HL-60/S4 (cell line): ENCODE data around the gene CACNA1C.
"Not testable (repeated sequence)": the region's sequence is repeated elsewhere in the genome, so short reads cannot be mapped to it uniquely, and the experiment has no call there.

Source experiments
- in situ Hi-C: fragments of 300-500 bp; cut with MboI; formaldehyde crosslinking; loops from 2 replicates; pipeline ENCODE4 v1.14.3; 2022; ENCODE audit warnings: low sequenced_read_pairs

Gene CACNA1C

DNA sequence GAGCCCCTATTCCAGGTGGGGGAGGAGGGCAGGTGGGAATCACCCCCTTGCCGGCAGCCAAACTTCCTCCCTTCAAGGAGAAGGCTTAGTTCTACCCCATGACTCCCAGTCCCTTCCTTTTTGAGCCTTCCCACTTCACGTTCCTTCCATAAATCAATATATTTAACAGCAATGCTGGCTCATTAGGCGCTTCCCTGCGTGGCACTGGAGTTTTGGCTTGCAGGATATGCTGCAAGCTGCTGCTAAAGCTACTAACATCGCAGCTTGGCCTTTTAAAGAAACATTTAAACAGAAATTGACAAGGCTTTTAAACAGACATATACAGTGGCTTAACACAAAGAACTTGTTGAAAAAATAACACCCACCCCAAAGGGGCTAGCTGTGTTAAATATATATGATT, 434.0 kb downstream of the CACNA1C start:
- in situ Hi-C loops = no loop called here

DNA sequence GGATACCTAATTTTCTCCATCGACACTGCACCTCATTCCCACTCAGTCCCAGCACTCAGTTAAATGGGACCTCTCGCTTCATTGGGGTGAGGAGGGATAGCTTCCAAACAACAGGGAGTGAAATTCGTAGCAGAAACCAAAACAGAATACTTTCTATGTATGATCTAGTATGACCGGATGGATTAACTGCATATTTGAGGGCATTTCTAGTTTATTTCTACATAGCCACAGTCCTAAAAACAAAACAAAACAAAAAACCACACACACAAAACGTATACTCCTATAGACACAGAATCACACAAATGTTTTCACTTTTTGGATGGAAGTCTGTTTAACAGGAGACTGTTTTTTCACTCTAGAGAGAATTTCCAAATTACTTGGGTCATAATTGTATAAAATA, 434.5 kb downstream of the CACNA1C start:
- in situ Hi-C loops = no loop called here

DNA sequence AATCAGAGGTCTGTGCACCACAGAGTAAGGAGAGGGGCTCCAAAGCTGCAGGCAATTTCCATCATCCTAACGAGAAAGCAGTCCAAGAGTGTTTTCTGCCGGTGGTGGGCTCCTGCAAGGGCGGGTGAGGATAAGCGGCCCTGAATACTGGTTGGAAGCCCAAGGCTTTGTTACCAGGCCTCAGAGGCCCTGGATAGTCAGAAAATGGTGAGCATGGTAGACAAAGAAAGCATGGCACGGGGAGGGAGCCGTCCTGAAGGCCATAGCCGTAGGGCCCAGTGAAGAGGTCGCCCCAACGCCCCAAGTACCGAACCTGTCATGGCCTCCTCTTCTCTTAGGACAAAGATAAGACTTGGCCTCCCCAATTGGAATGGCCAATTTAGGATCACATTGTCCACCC, 435.3 kb downstream of the CACNA1C start:
- in situ Hi-C loops = no loop called here

DNA sequence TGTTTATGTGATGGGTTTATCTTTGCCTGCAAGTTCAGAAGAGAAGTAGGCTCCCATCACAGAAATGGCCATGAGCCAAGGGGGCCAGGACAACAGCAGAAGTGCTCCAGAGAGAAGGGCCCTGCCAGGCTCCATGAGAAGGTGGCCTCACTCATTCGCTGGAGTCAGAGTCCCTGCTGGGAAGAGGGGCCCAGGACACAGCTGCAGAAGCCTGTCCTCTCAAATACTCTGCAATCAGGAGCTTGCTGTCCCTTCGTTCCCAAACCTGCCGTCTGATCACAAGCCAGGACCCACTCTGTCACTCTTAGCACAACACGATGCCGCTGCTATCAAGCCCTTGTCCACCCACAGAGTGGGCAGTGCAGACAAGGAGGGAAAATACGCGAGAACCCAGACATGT, 435.8 kb downstream of the CACNA1C start:
- in situ Hi-C loops = no loop called here

DNA sequence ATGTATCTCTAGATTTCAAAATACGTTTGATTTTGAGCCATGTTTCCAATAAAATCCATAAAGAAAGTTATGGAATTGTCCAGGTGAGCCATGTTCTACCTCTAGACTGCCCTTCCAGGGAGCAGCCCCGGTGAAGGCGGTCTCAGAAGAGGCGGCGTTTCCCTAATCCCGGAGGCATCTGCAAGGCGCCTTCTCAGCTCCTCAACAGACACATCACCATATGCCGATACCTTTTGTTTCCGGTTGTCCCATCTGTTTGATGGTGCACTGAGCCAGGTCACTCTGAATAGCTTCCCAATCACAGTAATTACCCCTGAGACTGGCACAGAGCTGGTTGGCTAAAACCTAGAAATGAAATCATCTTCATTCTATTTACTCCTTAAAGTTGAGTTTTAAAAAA, 436.5 kb downstream of the CACNA1C start:
- in situ Hi-C loops = no loop called here

DNA sequence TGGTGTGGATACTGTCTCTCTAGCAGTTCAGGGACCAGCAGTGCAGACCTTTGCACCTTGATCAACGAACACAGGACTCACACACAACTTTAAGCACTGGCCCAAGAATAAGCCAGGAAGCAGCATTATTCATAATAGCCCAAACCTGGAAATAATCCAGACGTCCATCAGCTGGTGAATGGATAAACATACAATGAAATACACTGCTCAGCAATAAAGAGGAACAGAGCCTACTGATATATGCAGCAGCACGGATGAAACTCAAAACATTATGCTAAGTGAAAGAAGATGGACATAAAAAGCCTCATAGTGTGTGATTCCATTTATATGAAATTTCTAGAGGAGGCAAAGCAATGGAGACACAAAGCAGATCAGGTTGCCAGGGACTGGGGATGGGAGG, 438.0 kb downstream of the CACNA1C start:
- in situ Hi-C loops = no loop called here

DNA sequence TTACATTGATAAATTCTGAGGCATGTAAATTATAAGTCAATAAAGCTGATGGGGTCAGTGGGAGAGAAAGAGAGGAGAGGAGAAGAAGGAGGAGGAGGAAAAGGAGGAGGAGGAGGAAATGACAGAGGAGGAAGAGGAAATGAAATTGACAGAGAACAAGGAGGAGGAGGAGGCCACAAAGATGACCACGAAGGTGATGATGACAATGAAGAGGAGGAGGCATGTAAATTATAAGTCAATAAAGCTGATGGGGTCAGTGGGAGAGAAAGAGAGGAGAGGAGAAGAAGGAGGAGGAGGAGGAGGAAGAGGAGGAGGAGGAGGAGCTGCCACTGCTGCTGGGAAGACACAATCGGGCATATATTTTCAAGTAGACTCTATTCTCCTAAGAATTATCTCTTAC, 438.6 kb downstream of the CACNA1C start:
- in situ Hi-C loops = not testable (repeated sequence)

DNA sequence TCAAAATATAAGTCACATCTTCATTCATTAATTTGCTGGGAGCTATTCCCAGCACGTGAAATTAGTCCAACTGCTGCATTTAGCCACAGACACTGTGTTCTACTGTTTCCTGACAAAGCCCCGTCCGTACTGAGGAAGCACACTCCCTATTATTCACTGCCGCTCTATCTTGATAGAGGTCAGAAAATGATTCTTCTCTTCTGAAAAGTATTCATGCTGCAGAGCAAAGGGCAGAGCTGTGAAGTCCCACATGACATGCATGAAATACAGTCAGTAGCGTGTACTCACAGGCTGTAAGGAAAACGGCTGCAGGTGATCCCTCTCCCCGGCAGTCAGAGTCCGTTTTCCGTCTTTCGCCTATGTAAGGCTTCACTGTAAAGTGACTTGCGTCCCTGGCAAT, 439.4 kb downstream of the CACNA1C start:
- in situ Hi-C loops = no loop called here

DNA sequence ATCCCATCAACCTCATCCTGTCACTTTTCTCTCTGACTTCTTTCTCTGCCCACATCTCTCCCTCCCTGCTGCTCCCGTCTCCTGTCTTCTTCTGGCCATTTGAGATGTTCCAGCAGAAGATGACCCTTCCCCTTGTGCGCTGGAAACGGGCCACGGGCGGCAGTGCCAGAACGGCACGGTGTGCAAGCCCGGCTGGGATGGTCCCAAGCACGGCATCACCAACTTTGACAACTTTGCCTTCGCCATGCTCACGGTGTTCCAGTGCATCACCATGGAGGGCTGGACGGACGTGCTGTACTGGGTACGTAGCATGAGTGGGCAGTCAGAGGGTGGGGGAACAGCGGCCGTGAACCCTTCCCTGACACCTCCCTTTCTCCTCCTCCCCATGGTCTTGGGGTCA, 440.3 kb downstream of the CACNA1C start:
- in situ Hi-C loops = no loop called here

DNA sequence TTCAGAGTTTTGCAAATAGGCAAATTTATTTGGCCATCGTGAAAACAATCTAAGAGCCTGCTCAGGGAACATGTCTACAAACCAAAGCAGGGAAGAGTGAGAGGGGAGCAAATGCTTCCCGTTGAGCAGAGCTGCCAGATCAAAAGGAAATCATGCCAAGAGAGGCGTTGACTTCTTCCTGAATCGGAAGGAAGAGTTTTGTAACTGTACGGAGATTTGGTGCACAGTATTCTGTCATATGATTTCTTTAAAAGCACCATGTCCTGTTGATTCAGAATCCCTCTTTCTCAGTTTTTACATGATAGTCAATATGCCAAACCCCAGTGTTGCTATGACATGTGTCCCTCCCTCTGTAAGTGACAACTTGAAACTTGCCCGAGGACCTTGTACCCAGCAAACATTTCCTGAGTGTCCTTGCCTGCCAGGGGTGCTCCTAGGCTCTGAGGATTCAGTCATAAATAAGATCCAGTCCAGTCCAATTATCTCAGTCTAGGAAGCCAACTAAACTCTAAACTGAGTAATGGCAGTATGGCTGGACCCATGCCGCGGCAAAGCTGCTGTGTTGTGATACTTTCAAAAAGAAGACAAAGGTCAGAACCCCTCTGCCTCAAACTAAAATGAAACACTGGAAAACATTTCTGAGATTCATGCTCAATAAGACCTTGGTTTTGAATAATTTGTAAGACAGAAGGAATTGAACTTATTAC, 441.9 kb downstream of the CACNA1C start:
- in situ Hi-C loops = no loop called here

DNA sequence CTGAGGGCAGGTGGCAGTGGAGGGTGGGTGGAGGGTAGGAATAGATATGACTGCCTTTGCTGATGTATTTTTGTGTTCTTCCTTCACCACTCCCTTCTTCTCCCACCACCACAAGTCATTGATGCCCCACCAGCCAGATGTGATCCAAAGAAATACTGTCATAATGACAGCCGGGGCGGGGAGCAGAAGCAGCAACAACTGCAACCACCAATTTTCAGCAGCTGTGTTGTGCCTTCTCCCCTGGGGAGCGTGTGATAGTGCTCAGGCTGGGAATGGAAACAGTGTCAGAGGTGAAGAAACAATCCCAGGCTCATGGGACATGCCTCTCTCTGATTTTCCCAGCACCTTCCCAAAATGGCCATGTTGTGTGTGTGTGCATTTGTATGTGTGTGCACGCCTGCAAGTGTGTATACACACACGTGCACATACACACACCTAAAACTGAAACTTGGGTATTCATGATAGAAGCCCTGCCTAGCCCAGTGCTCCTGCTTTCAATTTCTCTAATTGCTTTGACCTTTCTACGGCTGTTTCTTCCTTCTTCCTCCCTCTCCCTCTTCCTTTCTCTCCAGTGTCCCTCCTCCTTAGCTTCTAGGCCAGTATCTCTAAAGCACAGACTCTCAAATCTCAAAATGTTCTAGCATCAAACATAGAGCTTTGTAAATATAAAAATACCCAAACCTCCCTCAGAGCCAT, 442.8 kb downstream of the CACNA1C start:
- in situ Hi-C loops = no loop called here

DNA sequence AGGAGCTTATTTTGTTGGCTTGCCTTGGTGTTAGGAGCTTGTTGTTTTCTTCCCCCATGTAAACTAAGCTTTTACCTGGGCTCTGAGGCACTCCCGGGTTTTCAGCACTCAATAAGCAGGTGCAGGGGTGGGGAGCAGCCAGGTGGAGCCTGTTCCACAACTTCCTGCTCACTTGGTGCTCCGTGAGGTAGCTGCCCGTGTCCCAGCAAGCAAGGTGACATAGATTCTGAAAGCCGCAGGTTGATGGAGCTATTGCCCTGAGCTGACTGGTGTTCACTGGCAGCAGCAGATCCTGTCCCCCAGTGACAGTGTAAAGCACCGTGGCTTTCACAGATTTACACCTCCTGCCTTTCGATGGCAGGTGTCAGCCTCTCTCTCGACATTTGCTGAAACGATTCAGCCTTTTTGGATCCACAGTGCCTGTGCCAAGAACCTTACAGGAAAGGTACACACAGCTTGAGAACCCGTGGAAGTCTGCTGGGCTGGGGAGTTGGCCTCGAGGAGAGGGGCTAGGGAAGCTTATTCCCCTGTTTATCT, 446.2 kb downstream of the CACNA1C start:
- in situ Hi-C loops = no loop called here

DNA sequence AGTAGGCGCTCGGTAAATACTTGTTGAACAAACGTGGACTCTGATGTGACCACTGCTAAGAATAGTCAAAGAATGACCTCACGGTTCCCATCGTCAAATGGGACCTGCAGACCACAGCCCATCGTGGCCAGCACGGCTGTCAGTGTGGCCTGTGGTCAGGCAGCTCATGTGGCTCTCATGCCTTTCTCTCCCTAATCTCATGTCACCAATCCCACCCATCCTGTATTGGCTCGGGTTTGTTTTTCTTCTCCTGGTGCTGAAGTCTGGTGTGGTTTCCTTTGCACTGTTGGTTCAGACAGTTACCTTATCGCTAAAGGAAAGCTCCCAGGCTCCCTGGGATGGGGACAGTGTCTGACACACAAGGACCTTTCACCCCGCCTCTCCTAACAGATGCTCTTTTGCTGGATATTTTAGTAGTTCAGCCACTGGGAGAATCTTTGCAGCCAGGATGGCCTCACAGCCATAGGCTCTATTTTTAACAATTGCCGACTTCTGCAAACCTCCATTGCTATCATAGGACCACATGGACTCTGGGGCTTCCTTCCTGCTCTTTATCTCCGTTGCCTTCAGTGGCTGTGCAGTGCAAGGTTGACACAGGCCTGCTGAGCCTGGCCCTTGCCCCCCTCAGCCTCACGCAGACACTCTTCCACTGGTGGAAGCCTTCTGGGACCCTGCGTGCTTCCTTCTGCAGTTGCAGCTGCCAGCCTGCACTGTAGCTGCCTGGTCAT, 448.8 kb downstream of the CACNA1C start:
- in situ Hi-C loops = no loop called here

DNA sequence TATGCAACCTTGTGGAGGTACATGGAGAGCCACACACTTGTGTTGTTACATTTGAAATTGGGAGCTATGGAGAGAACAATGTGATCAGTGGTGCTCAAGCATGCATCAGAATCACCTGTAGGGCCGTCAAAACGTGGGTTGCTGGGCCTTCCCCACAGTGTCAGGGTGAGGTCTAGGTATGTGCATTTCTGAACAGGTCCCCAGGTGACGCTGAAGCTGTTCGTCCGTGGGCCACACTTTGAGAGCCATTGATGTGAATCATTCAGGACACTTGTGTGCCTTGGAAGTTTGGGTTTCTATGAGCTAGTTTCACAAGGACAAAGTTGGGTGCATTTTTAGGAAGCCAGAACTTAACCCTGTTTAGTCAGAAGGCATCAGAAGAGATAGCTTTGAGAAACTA, 450.2 kb downstream of the CACNA1C start:
- in situ Hi-C loops = no loop called here

DNA sequence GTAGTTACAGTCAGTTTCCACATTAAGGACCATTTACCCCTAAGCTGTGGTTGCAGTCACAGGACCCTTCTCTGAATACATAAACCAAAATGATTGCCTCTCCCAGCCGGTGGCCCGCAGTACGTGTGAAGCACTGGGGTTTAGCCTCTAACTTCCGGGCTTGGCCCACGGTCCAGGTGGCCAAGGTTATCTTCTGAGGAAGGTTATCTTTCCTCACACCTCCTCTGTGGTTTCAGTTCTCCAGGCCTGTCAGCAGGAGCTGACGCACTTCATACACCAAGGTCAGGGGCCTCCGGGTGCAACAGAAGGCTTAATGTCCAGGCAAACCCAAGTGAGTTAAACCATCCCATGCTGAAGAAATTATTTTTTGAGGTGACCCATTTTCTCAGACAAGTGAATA, 451.0 kb downstream of the CACNA1C start:
- in situ Hi-C loops = no loop called here

DNA sequence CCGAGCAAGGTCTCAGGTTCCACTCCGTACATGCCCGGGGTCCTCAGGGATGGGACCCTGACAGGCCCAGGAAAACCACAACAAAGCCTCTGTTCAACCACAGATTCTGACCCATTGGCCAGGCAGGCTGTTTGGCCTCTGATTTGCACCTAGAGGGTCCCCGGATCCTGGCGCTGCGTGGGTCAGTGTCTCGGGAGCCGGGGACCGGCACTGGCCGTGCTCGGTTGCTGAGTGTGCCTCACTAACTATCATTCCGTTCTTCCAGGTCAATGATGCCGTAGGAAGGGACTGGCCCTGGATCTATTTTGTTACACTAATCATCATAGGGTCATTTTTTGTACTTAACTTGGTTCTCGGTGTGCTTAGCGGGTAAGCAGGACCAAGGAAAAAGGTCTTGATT, 451.8 kb downstream of the CACNA1C start:
- in situ Hi-C loops = no loop called here

DNA sequence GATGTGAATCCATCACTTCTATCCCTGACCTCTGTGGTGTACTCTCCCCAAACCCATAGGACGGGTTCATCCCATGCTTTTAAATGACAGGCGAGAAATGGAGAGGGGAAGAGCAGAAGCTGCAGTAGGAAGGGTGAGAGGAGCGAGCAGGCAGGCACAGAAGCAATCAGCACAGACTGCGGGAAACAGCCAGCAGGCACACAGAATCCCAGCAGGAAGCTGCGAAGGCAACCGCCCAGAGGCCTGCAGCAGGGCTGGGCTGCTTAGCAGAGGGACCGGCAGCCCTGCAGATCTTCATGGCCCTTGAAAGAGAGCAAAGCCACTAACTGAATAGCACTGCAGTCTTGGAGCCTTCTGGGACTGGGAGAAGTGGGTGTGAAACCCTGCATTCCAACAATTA, 455.0 kb downstream of the CACNA1C start:
- in situ Hi-C loops = no loop called here

DNA sequence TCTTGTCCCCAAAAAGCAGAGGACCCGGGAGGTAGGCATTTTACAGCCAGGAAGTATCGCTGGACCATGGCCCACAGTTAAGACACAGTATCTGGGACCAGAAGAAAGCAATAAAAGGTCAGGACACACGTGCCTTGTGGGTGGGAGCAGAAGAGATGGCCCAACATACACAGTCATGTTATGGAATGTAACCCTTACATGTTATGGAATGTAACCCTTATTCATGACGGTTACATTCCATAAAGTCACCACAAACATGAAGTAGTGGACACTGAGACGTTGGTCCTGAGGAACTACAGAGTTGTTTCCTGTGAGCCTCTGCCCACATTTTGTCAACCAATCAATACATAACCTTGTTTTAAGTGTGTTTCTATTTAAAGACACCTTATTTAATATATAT, 456.4 kb downstream of the CACNA1C start:
- in situ Hi-C loops = no loop called here

DNA sequence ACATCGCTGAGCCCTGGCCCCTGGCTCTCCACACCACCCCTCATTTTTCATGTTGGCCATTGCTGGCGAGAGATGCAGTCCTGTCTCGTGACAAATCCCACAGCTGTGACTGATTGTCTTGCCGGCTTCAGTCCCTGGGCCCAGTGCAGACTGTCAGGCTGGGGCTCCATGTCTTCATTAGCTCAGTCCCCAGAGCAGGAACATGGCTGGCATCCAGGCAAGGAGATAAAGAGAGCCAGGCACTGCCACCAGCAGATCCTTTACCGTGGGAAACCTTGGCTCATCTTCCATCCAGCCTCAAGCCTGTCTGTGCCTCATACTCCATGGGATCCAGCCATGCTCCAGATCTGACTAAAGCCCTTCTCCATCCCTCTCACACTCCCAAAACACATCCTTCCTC, 457.3 kb downstream of the CACNA1C start:
- in situ Hi-C loops = no loop called here

DNA sequence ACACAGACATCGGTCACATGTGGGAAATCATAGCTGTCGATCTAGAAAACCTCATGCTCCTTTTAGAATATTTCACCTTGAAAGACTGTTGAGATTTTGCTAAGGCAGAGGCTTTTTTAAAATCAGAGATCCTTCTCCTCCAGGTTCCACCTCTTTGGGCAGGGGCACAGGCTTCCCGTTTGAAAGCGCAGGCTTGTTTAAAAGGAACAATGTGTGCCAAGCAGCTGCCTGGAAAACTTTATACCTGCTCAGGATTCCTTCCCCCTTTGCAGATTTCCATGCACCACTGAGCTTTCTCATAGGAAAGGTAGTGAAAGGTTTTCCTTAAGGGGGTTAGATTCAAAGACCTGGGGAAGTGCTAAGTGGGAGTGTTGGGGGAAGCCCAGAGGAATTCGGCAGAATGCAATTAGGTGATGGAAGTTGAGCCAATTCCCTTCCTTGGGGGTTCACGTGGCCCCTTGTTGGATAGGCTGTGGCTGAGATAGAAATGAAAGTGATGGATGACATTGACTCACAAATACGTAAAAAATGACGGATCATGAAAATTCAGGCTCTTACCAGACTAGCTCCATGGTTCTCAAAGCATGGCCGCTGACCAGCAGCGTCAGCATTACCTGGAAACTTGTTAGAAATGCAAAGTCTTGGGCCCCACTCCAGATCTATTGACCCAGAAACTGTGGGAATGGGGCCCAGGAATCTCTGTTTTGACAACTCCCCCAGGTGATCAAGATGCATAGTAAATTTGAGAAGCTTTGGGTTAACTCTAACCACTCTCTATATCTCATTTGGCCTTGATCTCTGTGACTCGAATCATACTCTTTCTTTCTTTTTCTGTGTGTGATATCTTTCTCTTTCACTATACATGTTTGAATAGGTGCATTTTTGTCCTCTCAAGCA, 460.6 kb downstream of the CACNA1C start:
- in situ Hi-C loops = no loop called here

DNA sequence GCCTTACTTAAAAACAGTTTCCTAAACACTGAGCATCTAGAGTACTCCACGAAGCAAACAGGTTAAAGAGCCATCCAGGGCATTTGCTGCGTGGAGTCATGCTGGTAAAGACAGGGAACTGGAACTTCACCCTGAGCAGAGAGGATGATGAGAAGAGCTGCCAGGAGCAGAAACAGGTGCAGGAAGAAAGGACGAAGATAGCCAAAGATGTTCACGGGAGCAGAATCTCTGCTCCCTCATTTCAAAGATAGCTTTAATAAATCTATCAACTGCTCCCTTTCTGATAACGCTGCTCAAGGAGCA, 461.2 kb downstream of the CACNA1C start:
- in situ Hi-C loops = no loop called here
